Gastroesophageal sphincter (tissue), 3 donors: Measurements from ENCODE around the gene REC114.

Experiments
- CTCF ChIP-seq, 4 experiments: fragments of 200-600 bp in 2 of 4; fragments of 450-650 bp in 2 of 4; sonication (generic) in 1 of 4; IDR thresholded peaks; one replicate each; pipeline ENCODE4 v1.5.1; 2017 to 2019; ENCODE audit warnings: antibody characterized with exemption in 4 of 4, mild to moderate bottlenecking in 2 of 4, moderate library complexity in 2 of 4
- POLR2A ChIP-seq, 2 donors: fragments of 450-650 bp; IDR thresholded peaks; one replicate each; pipeline ENCODE4 v1.6.1; 2017; ENCODE audit warnings: antibody characterized with exemption in 2 of 2, mild to moderate bottlenecking in 2 of 2, moderate library complexity in 1 of 2
- POLR2AphosphoS5 ChIP-seq: sonication (generic); formaldehyde crosslinking; IDR thresholded peaks from one replicate; pipeline ENCODE4 v1.6.1; 2017; ENCODE audit warnings: antibody characterized with exemption

- TF ChIP-seq POLR2AphosphoS5 (no peak), CTCF (IDR thresholded peaks at IDR 0.05) (no peak), POLR2A (IDR thresholded peaks at IDR 0.05) (no peak)
These were observed 140.0 kb downstream of the REC114 start for GRCh38 chr15:73582851-73583379.
